Activated naive CD8-positive, alpha-beta T cell (primary cell): ENCODE data around the gene UTP4.

Source experiments
- H3K27ac Mint-ChIP-seq: one replicate; pipeline ENCODE4 v1.8.0; 2021; ENCODE audit warnings: mixed read lengths
- H3K27me3 Mint-ChIP-seq: one replicate; pipeline ENCODE4 v1.8.0; 2021; ENCODE audit warnings: mixed read lengths
- H3K36me3 Mint-ChIP-seq: one replicate; pipeline ENCODE4 v1.8.0; 2021; ENCODE audit warnings: mixed read lengths
- H3K4me1 Mint-ChIP-seq: one replicate; pipeline ENCODE4 v1.8.0; 2021; ENCODE audit warnings: low read depth, mixed read lengths
- H3K4me3 Mint-ChIP-seq: one replicate; pipeline ENCODE4 v1.8.0; 2021; ENCODE audit warnings: mild to moderate bottlenecking, mixed read lengths
- H3K9me3 Mint-ChIP-seq: one replicate; pipeline ENCODE4 v1.8.0; 2021; ENCODE audit warnings: low read depth, mixed read lengths

Gene UTP4

DNA sequence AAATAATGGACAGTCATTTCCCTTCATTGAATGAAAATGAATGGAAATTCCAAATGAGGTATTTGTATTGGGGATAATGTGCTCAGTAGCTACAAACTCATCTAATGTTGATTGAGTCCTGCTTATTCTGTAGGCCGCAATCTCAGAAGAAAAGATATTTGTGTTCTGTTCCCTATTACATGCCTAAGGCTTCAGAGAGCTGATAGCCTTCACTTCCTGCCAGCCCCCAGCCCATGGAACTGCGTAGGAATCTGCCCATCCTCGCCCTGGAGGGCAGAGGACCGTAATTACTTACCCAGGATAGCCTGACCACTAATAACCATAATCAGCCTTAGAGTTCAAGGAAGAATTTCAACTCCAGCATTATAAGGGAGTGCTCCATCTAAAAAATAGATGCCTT lies 36.6 kb downstream of the UTP4 start:
- Mint-ChIP-seq H3K36me3 (peaks cover 13% of the 10 kb centered on the region), H3K9me3 (no peaks in the 10 kb centered on the region), H3K27me3 (no peaks in the 10 kb centered on the region), H3K27ac (no peak overlapping the region), H3K4me1 (peaks cover 36% of the 10 kb centered on the region), H3K4me3 (no peak overlapping the region)

DNA sequence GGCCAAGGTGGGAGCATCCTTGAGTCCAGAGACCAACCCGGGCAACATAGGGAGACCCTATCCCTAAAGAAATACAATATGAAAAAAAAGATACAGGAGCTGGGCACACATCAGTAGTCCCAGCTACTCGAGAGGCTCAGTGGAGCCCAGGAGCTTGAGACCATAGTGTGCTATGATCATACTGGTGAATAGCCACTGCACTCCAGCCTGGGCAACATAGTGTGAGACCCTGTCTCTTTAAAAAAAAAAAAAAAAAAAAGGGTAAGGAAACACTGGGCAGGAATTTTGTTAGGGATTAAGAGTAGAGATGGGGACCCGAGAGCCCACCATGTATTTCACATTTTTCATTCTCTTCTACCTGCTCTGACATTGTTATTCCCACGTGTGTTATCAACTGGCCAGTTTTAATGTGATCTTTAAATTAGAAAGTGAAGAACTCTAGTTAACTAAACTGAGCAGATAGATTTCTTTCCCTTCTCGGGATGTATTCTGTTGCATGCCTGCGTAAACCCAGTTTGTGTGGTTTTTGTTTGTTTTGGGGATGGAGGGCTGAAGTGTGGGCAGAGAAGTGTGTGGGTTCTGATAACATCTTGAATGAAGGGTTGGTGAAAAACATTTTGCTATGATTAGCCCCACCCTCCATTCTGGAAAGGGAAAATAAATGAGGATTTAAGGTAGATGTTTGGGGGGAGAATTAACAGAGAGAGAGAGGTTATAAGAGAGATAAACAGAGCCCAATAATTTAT lies 37.3 kb downstream of the UTP4 start:
- peak overlapping the region; percentile 18 for H3K27ac Mint-ChIP-seq
- no peaks in the 10 kb centered on the region for H3K27me3 Mint-ChIP-seq
- peaks cover 11% of the 10 kb centered on the region for H3K36me3 Mint-ChIP-seq
- no peaks in the 10 kb centered on the region for H3K9me3 Mint-ChIP-seq
- H3K4me3 Mint-ChIP-seq: no peak overlapping the region
- H3K4me1 Mint-ChIP-seq: peaks cover 34% of the 10 kb centered on the region

DNA sequence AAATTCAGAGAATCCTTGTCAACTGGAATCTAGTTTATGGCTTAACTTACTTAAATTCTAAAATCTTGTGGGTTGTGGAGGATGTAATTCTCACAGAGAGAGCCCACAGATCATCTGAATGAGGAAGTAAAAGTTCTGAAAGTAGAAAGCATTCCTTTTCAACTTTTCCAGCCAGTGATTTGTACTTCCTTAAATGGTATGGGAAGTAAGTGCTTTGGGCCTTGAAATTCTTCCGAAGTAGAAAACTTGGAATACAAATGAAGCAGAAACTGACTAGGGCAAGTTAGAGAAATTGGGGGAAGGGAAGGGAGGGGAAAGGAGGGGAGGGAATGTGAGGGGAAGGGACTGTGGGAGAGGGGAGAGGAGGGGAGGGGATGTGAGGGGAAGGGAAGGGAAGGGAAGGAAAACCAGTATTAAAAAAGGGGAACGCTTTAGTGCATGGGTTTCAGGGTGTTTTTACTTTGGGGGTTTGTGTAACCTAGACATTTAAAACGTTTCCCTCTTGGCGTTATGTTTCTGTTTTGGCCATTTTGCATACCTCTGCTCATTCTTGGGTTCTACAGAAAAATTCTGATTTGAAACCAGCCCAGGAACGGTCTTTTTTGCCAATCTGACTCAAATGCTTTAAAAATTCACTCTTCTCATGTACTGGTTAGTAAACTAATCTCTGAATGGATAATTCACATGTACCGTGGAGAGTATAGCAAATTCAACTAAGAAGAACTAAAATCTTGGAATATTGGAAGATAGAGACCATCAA lies 39.1 kb downstream of the UTP4 start:
- Mint-ChIP-seq H3K36me3 (peaks cover 11% of the 10 kb centered on the region), H3K27me3 (no peaks in the 10 kb centered on the region), H3K4me3 (no peak overlapping the region), H3K4me1 (peaks cover 19% of the 10 kb centered on the region), H3K27ac (no peak overlapping the region), H3K9me3 (no peaks in the 10 kb centered on the region)

DNA sequence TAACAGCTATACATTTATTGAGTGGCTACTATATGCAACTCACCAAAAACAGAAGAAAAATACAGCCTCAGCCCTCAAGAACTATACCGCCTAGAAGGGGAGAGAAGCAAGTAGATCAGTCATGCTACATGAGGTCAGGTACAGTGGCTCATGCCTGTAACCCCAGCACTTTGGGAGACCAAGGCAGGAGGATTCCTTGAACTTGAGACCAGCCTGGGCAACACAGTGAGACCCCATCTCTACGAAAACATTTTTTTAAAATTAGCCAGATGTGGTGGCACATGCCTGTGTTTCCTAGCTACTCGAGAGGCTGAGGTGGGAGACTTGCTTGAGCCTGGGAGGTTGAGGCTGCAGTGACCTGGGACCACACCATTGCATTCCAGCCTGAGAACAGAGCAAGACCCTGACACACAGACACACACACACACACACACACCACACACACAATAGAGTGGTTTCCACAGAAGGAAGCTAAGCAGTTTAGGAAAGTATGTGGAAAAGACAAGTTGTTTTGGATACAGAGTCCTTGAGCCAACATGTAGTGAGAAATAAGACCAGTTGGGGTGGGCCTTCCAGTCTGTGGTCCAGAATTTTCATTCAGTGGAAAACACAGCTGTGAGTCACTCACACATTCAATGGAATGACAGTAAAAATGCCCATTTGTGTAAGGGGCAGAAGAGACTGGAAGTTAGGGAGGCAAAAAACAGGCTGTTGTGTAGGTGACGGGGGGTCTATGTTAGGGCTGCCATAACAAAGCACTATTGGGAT lies 43.8 kb downstream of the UTP4 start:
- no peaks in the 10 kb centered on the region for H3K9me3 Mint-ChIP-seq
- no peaks in the 10 kb centered on the region for H3K27me3 Mint-ChIP-seq
- H3K4me3 Mint-ChIP-seq: no peak overlapping the region
- no peak overlapping the region for H3K27ac Mint-ChIP-seq
- peaks cover 7% of the 10 kb centered on the region for H3K4me1 Mint-ChIP-seq
- H3K36me3 Mint-ChIP-seq: no peaks in the 10 kb centered on the region

DNA sequence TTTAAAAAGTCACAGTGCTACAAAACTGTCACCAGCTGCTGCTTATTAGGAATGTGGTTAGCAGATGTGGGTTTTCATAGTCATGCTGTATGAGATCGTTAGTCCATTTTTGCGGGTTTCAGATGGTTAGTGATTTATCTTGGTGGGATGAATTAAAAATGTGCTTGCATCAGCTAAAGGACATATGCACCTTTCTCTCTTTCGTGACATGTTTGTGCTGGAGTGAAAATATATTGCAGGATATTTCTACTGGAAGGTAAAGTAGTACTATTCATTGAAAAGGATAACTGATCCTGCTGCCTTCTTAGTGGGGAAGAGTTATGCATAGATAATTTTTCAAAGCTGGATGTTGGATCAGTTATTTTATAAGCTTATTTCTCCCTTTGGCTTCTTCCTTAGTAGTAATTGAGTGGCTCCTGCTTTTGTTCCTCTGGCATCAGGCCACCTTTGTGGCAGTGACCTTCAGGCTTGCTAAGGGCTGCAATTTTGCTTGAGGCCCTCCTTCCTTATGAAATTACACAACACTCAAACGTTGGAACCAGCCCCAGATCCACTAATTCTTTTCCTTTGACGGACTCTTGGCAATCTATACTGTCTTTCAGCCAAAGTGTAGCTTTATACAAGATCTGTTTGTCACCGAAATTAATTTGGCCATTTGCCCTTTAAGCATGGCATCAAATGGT lies 47.0 kb downstream of the UTP4 start:
- Mint-ChIP-seq H3K27ac (peak overlapping the region; percentile 46), H3K4me3 (no peak overlapping the region), H3K9me3 (no peaks in the 10 kb centered on the region), H3K27me3 (no peaks in the 10 kb centered on the region), H3K4me1 (peaks cover 8% of the 10 kb centered on the region), H3K36me3 (peaks cover 4% of the 10 kb centered on the region)

DNA sequence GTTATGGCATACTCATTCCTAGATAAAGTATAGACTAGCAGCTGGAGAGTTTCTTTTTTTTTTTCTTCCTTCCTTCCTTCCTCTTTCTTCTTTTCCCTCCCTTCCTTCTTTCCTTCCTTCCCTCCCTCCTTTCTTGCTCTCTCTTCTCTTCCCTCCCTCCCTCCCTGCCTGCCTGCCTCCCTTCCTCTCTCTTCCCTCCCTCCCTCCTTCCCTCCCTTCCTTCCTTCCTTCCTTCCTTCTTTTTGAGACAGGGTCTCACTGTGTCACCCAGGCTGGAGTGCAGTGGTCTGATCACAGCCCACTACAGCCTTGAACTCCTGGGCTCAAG lies 47.5 kb downstream of the UTP4 start:
- H3K27me3 Mint-ChIP-seq: no peaks in the 10 kb centered on the region
- no peak overlapping the region for H3K4me3 Mint-ChIP-seq
- peak overlapping the region; percentile 46 for H3K27ac Mint-ChIP-seq
- peaks cover 6% of the 10 kb centered on the region for H3K36me3 Mint-ChIP-seq
- peaks cover 12% of the 10 kb centered on the region for H3K4me1 Mint-ChIP-seq
- H3K9me3 Mint-ChIP-seq: no peaks in the 10 kb centered on the region

DNA sequence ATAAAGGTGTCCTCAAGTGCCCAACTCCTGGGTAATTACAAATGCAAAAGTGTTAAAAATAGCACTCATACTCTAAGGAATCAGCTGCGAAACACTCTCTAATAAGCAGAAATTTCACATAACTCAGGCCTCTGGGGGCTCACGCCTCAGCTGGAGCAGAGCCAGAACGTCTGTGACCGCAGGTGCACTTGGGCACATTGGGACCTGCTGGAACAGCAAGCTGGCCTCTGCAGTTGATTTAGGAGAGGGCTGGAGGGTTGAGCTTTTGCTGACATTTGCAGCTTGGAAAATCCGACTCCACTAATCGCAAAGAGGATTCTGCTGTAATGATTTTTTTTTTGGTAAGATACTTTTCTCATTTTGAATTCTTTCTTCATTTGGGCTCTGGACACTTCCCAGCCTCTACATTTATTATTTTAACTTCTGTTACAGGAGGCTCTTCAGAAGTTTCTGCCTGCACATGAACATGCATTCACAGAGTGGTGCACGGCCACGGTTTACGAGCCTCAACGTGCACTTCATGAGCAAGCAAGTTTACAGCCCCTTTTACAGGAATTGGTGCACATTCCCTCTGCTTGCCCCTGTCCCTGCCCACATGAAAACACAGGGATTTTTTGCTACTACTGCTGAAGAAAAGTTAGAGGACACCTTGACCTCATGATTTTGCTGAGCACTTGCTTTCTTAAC lies 50.4 kb downstream of the UTP4 start:
- Mint-ChIP-seq H3K36me3 (peaks cover 6% of the 10 kb centered on the region), H3K27ac (no peak overlapping the region), H3K27me3 (no peaks in the 10 kb centered on the region), H3K4me3 (no peak overlapping the region), H3K4me1 (peaks cover 25% of the 10 kb centered on the region), H3K9me3 (no peaks in the 10 kb centered on the region)

DNA sequence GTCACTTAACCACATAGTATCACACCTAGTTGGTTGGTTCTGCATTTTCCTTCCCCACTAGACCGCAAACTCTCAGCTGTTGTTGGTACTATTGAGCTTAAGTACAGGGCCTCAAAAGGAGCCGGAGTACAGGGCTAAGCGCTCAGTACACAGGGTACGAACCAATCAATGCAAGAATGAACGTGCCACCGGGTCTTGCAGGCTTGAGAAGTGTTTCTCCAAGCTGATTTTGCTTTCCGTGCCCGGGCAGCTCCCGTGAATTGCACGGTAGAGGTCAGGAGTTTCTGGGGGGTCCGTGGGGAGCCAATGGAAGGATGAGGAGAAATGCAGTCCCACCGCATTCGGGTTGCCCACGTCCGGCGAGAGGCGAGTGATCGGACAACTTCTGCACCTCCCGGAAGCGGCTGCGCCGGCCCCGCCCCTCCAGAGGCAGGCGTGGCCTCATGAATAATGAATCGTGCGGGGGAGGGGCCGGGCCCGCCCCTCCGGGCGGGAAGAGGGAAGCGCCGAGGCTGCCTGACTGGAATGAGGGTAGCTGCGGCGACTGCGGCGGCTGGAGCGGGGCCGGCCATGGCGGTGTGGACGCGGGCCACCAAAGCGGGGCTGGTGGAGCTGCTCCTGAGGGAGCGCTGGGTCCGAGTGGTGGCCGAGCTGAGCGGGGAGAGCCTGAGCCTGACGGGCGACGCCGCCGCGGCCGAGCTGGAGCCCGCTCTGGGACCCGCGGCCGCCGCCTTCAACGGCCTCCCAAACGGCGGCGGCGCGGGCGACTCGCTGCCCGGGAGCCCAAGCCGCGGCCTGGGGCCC lies 54.4 kb downstream of the UTP4 start, which contains the start of gene SNTB2:
SNTB2 (plus strand) TSS at position 523 of the 804 bp plus-strand sequence; CDS start at position 526, 3 bp downstream.
- no peaks in the 10 kb centered on the region for H3K9me3 Mint-ChIP-seq
- H3K36me3 Mint-ChIP-seq: peaks cover 4% of the 10 kb centered on the region
- H3K27ac Mint-ChIP-seq: peak within 1 kb of the TSS; percentile 99
- H3K27me3 Mint-ChIP-seq: no peaks in the 10 kb centered on the region
- H3K4me3 Mint-ChIP-seq: peak within 1 kb of the TSS; percentile 99
- H3K4me1 Mint-ChIP-seq: peaks cover 49% of the 10 kb centered on the region

DNA sequence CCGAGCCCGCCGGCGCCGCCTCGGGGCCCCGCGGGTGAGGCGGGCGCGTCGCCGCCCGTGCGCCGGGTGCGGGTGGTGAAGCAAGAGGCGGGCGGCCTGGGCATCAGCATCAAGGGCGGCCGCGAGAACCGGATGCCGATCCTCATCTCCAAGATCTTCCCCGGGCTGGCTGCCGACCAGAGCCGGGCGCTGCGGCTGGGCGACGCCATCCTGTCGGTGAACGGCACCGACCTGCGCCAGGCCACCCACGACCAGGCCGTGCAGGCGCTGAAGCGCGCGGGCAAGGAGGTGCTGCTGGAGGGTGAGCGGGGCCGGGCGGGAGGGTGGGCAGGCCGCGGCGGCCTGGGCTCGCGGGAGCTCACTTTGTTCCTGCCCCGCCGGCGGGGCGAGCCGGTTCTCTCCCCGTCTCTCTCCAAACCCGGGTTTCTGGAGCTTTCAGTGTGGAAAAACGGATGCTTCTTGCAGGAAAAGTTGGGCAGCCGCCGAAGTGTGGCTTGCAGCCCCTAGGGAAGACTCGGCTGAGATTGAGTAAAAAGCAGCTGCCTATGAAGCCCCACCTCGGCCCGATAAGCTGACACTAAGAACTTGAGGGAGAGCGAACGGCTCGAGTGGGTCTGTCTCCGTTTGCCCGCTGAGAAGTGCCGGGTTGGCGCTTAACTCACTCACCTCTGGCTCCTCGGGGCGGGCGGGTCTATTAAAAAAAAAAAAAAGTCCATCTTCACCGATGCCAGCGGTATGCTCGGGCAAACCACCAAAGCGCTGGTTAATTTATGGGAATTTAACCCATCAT lies 55.2 kb downstream of the UTP4 start:
- no peaks in the 10 kb centered on the region for H3K27me3 Mint-ChIP-seq
- H3K9me3 Mint-ChIP-seq: no peaks in the 10 kb centered on the region
- H3K27ac Mint-ChIP-seq: peak overlapping the region; percentile 88
- peaks cover 2% of the 10 kb centered on the region for H3K36me3 Mint-ChIP-seq
- H3K4me1 Mint-ChIP-seq: peaks cover 49% of the 10 kb centered on the region
- H3K4me3 Mint-ChIP-seq: peak overlapping the region; percentile 90

DNA sequence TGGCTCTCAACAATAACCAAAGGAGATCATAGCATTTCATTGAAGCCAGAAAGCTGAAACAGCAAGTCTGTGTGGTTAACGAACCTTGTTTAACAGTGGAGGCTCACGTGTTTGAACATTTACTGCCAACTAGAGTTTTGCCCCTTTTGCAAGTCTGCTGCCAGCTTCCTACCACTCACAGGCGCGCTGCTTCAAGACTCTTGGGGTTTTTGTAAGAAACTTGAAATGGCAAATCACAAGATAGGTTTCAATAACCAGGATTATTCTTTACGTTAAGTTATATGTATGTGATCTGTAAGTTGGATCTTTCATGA lies 55.7 kb downstream of the UTP4 start:
- no peaks in the 10 kb centered on the region for H3K27me3 Mint-ChIP-seq
- H3K36me3 Mint-ChIP-seq: peaks cover 2% of the 10 kb centered on the region
- peak overlapping the region; percentile 88 for H3K27ac Mint-ChIP-seq
- no peaks in the 10 kb centered on the region for H3K9me3 Mint-ChIP-seq
- peaks cover 49% of the 10 kb centered on the region for H3K4me1 Mint-ChIP-seq
- H3K4me3 Mint-ChIP-seq: peak overlapping the region; percentile 90

DNA sequence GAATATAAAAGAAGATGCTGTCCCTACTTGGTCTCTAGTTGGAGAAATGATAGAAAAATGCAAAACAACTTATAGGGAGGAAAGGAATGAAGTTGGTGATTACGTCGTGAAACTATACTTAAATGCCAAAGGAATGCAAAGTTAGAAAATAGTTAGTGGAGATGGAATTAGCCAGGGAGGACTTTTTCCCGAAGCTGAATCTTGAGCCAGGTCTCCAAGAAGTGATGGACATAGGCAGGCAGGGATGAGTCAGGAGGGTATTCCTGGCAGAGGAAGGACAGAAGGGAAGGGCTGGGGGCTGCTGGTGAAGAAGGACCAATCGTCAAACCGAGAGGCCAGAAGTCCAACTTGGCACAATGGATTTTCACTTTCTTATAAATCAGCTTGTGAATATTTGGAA lies 56.3 kb downstream of the UTP4 start:
- peaks cover 48% of the 10 kb centered on the region for H3K4me1 Mint-ChIP-seq
- H3K27ac Mint-ChIP-seq: peak overlapping the region; percentile 88
- no peaks in the 10 kb centered on the region for H3K27me3 Mint-ChIP-seq
- H3K9me3 Mint-ChIP-seq: no peaks in the 10 kb centered on the region
- peak overlapping the region; percentile 90 for H3K4me3 Mint-ChIP-seq
- peaks cover 2% of the 10 kb centered on the region for H3K36me3 Mint-ChIP-seq

DNA sequence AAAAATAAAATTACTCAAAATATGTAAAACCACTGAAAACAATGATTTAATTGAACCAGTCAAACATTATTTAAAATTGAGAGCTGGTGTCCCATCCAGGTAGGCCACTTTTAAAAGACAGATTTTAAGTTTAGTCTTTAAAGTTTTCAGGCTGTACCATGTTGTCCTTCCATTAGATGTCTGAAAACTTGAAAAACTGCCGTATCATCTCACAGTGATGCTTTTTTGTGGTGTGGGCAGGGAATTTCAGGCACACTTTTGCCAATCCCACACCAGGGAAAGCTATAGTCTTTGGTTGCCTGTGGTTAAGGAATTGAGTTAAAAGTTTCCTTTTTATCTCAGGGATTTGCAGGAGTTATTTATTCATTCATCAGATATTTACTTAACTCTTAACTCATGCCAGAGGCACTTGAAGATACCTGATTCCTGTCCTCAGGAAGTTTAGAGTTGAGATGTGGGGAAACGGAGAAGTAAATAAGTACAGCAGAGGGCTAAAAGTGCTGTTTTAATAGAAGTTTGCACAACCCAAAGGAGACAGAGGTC lies 57.7 kb downstream of the UTP4 start:
- no peak overlapping the region for H3K27ac Mint-ChIP-seq
- peaks cover 40% of the 10 kb centered on the region for H3K4me1 Mint-ChIP-seq
- H3K27me3 Mint-ChIP-seq: no peaks in the 10 kb centered on the region
- H3K4me3 Mint-ChIP-seq: peak overlapping the region; percentile 21
- H3K9me3 Mint-ChIP-seq: no peaks in the 10 kb centered on the region
- no peaks in the 10 kb centered on the region for H3K36me3 Mint-ChIP-seq

DNA sequence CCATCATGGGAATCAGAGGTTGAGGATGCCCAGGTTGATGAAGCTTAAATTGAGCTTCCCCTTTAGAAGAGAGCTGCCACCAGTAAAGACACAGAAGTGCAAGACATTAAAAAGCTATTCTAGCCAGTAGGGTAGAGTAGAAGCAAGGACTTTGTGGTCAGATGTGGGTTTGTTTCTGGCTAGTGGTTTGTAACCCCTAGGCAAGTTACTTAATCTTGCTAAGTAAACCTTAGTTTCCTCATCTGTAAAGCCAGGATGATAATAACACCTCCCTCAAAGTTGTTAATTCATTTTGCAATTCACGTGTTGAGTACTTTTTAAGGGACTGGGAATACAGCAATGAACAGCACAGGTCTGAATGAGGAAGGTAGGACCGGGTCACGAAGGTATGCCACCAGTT lies 58.1 kb downstream of the UTP4 start:
- no peak overlapping the region for H3K27ac Mint-ChIP-seq
- peaks cover 38% of the 10 kb centered on the region for H3K4me1 Mint-ChIP-seq
- no peak overlapping the region for H3K4me3 Mint-ChIP-seq
- H3K27me3 Mint-ChIP-seq: no peaks in the 10 kb centered on the region
- H3K36me3 Mint-ChIP-seq: no peaks in the 10 kb centered on the region
- H3K9me3 Mint-ChIP-seq: no peaks in the 10 kb centered on the region
